Activated CD8-positive, alpha-beta memory T cell treated with anti-CD3 and anti-CD28 coated beads, Interleukin-2, amount 50 U/mL, for 24 hours (primary cell): ENCODE measurements around the gene CRADD.

Experiments used
- DNase-seq: peaks from one replicate; pipeline ENCODE4 v3.0.0-alpha.2; 2020; ENCODE audit errors: extremely low read depth

The CRADD gene

DNA sequence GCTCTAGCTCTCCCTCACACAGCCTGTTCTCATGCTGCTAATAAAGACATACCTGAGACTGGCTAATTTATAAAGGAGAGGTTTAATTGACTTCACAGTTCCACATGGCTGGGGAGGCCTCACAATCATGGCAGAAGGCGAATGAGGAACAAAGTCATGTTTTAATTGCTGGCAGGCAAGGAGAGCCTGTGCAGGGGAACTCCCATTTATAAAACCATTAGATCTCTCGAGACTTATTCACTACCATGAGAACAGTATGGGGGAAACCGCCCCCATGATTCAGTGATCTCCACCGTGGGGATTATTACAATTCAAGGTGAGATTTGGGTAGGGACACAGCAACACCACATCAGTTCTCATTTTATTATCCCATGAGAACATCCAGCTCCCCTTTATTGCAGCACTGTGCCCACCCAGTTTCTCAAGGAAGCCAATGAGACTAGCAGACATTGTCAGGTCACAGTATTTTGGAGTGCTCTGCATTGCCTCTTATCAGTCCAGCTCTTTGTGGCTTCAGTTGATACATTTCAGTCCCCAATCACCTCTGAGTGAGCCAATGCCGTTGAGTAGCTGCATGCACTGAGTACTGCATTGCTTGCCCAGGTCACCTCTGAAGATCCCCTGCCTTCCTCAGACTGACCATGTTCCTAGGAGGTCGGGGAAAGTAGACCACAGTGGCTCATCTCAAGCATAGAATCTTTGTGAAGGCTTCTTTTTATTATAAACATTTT is 131.2 kb downstream of the CRADD start:
- no peak for DNase-seq

DNA sequence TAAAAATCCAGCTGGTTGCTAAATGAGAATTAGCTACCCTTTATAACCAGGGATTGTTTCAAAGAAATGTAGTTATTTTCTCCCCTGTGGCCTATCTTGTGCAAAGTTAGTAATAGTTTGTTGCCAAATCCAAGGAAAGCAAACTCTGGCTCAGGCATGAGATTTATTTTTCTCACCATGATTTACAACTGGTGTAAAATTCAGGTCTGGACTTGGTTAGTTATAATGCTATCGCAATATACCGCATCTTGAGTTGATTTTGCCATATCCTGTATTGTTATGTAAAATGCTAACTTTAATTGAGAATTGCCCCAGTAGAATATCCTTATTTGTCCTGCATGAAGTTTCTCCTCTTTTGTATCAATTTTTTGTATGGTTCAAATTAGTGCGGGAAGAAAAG is 135.5 kb downstream of the CRADD start:
- DNase-seq, result no peak

DNA sequence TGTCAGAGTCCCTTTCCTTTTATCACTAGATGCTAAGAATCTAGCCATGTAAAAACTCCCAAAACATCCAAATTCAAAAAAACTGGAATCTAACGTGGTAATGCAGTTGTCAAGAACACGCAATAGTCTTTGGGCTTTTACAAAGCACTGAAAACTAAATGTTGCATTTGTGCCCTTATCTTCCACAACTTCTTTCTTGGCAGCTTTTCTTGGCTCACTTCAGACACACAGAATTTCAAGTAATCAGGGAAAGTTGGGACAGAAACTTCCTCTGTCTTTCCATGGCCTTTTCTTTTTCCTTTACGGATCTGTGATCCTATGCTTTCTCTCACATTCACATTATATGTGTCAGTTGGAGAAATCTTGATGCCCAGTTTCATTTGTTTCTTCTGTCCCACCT is 136.0 kb downstream of the CRADD start:
- DNase-seq, result no peak

- DNase-seq, result no peak
These were observed 137.0 kb downstream of the CRADD start for GRCh38 chr12:93813972-93814821.

- DNase-seq, result no peak
These were observed 141.4 kb downstream of the CRADD start for GRCh38 chr12:93818488-93819049.

GRCh38 chr12:93819050-93819491 is 141.9 kb downstream of the CRADD start:
- no peak for DNase-seq

DNA sequence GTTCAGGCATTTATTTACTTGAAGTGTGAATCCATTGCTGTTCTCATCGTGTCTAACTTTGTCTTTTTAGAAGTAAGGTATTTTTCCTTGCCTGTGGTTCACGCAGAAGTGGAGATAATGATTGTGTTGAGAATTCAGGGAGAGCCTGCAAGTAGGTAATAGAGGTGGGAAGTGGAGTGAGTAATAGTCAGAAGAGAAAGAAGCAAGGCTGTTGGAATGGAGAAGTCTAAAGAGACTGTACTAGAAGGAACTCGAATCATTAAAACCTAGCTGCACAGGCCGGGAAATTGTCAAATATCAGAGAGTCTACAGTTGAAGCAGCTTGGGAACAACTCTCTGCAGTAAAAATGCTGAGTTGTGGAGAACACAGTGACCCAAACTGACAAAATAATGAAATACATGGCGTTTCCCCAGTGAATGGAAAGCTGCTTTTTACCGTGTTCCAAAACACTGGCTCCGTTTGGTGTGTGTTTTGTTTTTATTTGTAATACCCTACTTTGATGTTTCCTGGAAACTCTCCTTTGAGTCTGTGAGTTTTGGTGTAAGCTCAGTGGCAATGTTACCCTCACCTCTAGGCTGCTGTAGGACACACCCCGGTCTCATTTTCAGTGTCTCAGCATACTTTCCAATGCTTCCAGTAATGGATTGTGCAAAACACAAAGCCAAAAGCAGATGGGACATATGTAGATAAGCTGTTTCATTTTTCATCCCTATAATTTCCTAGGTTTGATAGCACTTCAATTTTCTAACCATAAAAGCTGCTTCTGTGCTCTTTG is 146.6 kb downstream of the CRADD start:
- DNase-seq, result no peak

- no peak for DNase-seq
These were observed 147.6 kb downstream of the CRADD start for GRCh38 chr12:93824514-93825500.

DNA sequence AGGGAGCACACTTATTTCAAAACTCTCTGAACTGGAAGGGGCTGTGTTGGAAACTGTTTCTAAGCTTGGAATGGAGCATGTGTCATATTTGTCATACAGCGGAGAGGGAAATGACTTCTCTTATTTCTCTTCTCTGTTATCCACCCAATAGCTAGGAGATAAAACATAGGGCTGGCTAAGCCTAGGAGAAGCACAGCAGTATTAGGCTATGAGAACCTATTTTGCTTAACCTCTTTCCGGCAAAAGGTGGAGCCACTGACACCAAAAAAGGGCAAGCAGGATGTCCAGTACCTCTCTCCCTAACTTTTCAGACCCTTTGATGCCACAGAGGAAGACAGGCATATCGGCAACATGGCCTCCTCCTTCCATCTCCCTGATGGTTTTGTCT is 148.3 kb downstream of the CRADD start:
- DNase-seq, result no peak

DNA sequence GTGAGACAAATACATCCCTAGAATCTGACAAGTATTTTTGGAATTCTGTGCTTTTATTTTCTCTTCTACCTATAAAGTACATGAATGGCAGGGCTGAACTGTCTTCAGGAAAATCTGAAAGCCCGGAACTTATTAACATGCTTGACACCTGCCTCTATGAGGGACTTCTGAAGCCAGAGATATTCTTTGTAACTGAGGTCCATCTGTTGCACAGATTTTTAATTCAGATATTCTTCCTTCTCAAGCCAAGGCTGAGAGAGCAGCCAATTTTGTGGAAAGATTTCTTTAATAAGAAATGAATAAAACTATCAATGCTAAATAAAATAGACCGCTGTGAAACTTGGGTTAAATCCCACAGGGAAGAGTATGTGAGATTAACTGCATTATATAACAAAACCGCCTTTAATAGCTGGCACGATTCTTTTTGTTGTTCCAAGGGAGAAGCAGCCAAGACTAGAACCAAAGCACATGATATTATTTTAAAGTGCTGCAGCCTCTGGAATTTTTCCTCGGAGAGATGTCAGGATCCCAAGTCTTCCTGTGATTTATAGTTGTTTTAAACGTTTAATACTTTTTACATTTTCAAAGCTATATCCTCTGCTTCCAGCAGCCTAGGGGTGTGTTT is 148.9 kb downstream of the CRADD start:
- DNase-seq, result no peak

GRCh38 chr12:93827179-93827578 is 150.0 kb downstream of the CRADD start:
- DNase-seq, result no peak

DNA sequence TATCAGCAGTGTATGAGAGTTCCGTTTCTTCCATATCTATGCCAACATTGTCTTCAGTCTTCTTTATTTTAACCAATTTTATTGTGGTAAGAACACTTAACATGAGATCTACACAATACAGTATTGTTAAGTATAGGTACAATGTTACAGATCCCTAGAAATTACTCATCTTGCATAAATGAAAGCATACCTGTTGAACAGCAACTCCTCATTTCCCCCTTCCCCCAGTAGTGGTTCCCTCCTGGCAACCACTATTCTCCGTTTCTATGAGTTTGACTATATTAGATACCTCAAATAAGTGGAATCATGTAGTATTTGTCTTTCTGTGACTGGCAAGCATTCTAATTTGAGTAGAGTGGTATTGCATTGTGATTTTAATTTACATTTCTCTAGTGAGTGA is 150.5 kb downstream of the CRADD start:
- DNase-seq, result no peak

DNA sequence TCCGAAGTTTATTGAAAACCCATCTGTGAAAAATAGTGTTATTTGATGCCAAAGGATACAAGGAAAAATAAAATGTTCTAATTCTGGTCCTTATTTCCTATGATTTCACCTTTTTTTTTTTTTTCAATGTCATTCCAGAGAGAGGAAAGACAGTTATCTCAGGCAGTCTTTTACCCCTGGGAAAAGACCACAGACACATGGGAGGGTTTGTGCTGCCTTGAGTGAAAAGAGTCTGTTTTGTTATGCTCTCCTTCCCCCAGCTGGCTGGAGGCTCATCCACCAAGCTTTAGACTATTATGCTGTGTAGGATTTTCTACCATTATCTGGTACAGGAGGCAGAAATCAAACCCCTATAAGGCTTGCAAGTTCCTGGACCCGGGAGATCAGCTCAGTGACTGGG is 151.8 kb downstream of the CRADD start:
- no peak for DNase-seq

DNA sequence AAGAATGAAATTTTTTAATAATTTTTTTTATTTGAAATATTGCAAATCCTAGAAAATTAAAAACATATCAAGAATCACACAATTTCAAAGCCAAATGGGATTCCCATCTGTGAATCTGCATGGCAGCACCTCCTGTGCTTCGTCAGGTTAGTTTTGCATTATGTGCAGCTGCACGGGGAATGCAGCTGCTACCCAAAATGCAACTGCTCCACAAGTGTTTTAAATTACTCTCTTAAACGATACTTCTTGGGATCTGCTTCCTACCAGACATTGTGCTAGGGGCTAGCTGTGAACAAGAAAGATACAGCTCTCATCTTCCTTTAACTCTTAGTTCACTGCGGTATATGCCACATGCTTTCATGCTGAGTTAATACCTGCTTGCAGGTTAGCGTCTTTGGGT is 154.2 kb downstream of the CRADD start:
- no peak for DNase-seq

- no peak for DNase-seq
These were observed 155.0 kb downstream of the CRADD start for GRCh38 chr12:93832131-93832530.

- no peak for DNase-seq
These were observed 156.8 kb downstream of the CRADD start for GRCh38 chr12:93833946-93834345.

DNA sequence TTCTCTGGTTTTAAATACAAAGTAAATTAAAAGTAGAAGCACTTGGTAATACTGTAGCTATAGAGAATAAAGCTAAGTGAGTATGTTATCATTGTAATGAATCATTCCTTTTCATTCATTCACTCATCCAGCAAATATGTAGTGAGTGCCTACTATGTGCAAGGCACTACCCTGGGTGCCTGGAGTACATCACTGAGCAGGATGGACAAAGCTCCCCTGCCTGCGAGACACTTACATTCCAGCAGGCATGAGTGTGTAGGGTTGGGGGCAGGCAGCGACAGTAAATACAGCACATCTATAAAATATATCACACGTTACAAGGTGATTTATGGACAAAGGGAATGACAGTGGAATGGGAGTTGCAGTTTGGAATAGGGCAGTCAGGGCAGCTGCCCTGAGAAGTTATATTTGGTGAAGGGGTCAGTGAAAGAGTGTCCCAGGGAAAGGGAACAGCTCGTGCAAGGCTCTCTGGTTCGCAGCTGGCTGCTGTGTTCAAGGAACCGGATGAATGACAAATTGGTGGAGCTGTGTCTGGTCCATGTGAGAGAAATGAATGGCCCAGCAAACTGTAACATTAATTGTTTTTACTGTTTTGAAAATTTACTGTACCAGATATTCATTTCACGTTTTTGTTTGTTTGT is 159.6 kb downstream of the CRADD start:
- DNase-seq, result no peak

DNA sequence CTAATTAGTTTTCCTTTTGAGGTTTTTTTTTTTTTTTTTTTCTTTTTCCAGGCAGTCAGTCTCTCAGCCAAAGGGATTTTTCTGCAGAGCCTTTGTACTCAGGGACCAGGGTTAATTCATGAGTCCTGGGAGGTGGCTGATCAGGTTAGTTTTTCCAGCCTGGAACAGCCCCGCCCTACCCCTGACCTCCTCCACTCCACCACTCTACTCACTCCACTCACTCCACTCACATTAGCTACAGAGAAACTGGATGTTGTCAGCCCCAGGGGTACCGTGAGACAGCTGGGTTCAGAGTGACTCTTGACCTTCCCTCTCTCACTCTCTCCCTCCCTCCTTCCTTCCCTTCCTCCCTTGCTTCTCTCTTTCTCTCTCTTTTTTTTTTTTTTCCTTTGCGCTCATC is 161.0 kb downstream of the CRADD start:
- no peak for DNase-seq

GRCh38 chr12:93839064-93839463 is 161.9 kb downstream of the CRADD start:
- DNase-seq, result no peak

DNA sequence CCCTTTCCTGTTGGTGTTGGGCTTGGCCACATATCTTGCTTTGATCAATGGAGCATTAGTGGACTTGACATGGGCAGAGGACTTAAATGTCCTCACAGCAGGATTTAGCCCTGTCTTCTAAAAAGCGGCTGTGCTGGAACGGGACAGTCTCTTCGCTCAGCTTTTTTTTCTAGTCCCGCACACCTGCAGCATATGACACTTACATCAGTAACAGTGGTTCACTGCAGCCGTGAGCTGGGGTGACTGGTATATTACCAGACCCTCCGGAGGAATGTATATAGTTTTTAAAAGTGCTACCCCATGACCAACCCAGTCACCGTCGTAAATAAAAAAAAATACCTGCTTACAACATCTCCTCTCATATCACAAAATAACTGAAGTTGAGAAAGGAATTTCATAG is 164.5 kb downstream of the CRADD start:
- no peak for DNase-seq
